Activated naive CD8-positive, alpha-beta T cell treated with anti-CD3 and anti-CD28 coated beads, Interleukin-2, amount 10 ng/mL, durations not matched to agents 7 days and 5 days (primary cell): Measurements from ENCODE around the gene NUP42. TPM values are rescaled to one million over a fixed set of nuclear protein-coding genes. Genes with fewer than 3 reads are reported as not detected.
"Not testable (repeated sequence)": the region's sequence is repeated elsewhere in the genome, so short reads cannot be mapped to it uniquely, and the experiment has no call there.

Experiments used
- ATAC-seq: fragments of 150-1000 bp; cut with Tn5 transposase; one replicate; pipeline ENCODE4 v1.10.0; 2021; ENCODE audit warnings: low read depth, moderate library complexity
- POLR2A ChIA-PET: fragments of 350-600 bp; sonication (Branson Sonifier 250); formaldehyde crosslinking; loops from one replicate; lab custom pipeline; 2021; ENCODE audit warnings: antibody characterized with exemption; lab: Charles Lee
- DNase-seq: peaks from one replicate; pipeline ENCODE4 v3.0.0; 2021
- H3K27ac Mint-ChIP-seq: one replicate; pipeline ENCODE4 v1.8.0; 2022; ENCODE audit warnings: mild to moderate bottlenecking, mixed read lengths
- H3K27me3 Mint-ChIP-seq: one replicate; pipeline ENCODE4 v1.8.0; 2022; ENCODE audit warnings: mild to moderate bottlenecking, moderate library complexity, mixed read lengths
- H3K36me3 Mint-ChIP-seq: one replicate; pipeline ENCODE4 v1.8.0; 2021; ENCODE audit warnings: mild to moderate bottlenecking, mixed read lengths
- H3K4me1 Mint-ChIP-seq: one replicate; pipeline ENCODE4 v1.8.0; 2021; ENCODE audit warnings: mixed read lengths
- H3K4me3 Mint-ChIP-seq: one replicate; pipeline ENCODE4 v1.8.0; 2022; ENCODE audit warnings: mild to moderate bottlenecking, moderate library complexity, mixed read lengths
- H3K9me3 Mint-ChIP-seq: one replicate; pipeline ENCODE4 v1.8.0; 2021; ENCODE audit warnings: mixed read lengths
- total RNA-seq, 2 experiments: library from RNA; stranded (reverse); gene quantifications; one replicate each; pipeline ENCODE4 v1.2.3, GENCODE V29; 2021

Gene NUP42
- total RNA-seq, 2 experiments from 2014 or later, result 39.2 to 43.4 TPM

DNA sequence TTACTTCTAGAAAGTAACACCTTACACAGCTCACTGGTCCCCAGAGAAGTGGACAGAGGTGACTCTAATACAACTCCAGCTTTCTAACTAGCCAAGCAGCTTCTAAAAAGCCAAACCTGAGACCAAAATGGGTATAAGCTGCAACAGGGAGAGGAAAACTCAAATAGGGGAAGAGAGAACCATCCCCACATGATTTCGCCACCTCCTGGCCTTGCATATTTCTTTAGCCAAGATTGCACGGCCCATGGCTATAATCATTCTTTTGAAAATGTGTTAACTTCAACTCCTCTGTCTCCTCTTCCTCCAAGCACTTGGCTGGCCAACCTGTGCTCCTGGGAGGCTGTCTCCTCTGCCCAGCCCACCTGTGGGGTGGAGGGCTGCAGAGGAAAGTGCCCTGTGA is 28.7 kb downstream of the NUP42 start:
- H3K4me3 Mint-ChIP-seq, result no peak overlapping the region
- H3K36me3 Mint-ChIP-seq, result peaks cover 4% of the 10 kb centered on the region
- H3K27me3 Mint-ChIP-seq, result peaks cover 31% of the 10 kb centered on the region
- POLR2A ChIA-PET, result no interaction called here
- H3K4me1 Mint-ChIP-seq, result peaks cover 4% of the 10 kb centered on the region
- no peaks in the 10 kb centered on the region for H3K9me3 Mint-ChIP-seq
- no peak for DNase-seq
- no peak overlapping the region for H3K27ac Mint-ChIP-seq
- no peak for ATAC-seq

DNA sequence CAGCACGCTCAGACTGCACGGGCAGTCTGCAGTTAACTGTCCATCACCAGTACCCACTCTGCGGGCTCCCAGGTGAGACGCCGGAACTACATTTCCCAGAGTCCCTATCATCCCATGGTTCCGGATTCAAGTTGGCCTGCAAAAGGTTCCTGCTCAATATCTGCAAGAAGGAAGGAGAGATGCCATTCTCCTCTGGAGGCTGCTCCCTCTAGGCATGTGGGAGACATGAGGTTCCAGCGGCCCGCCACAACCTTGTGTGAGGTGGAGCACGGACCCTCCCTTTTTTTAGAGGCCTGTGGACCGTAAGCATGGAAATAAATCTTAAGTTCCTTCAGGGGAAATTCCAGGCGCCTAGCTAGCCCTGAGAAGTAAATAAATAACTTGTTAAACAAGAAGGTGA is 29.7 kb downstream of the NUP42 start:
- DNase-seq, result no peak
- Mint-ChIP-seq H3K27ac (no peak overlapping the region), H3K27me3 (peaks cover 27% of the 10 kb centered on the region), H3K4me3 (no peak overlapping the region), H3K9me3 (no peaks in the 10 kb centered on the region), H3K36me3 (peaks cover 2% of the 10 kb centered on the region), H3K4me1 (peaks cover 1% of the 10 kb centered on the region)
- ATAC-seq, result no peak
- POLR2A ChIA-PET, result no interaction called here

- DNase-seq (no peak), ATAC-seq (no peak)
- no peaks in the 10 kb centered on the region for H3K36me3 Mint-ChIP-seq
- peaks cover 23% of the 10 kb centered on the region for H3K27me3 Mint-ChIP-seq
- no peak overlapping the region for H3K27ac Mint-ChIP-seq
- H3K9me3 Mint-ChIP-seq, result no peaks in the 10 kb centered on the region
- POLR2A ChIA-PET, result interaction anchor here (0.6 kb wide), 1 partner anchor 37 kb away, joined by 4 read pairs; no protein-coding TSS in a partner anchor
- H3K4me1 Mint-ChIP-seq, result peaks cover 1% of the 10 kb centered on the region
- H3K4me3 Mint-ChIP-seq, result no peak overlapping the region
These were observed 30.5 kb downstream of the NUP42 start for GRCh38 chr7:23212395-23212794.

DNA sequence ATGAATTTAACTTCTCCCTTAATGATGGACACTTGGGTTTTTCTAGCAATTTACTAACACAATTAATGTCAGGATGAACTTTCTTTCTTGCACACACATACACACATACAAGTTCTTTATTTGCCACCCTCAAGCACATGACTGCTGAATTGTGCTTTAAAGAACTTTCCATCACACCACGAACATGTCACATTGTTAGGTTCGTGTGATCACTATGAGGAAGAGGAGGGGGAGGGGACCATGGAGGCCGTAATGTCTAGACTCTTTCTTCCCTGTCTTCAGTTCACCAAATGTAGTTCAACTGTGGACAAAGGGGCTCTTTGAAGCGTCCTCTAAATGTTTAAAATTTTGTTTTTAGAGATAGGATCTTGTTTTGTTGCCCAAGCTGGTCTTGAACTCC is 31.0 kb downstream of the NUP42 start:
- Mint-ChIP-seq H3K27me3 (peaks cover 23% of the 10 kb centered on the region), H3K4me1 (no peaks in the 10 kb centered on the region), H3K9me3 (no peaks in the 10 kb centered on the region), H3K27ac (no peak overlapping the region), H3K4me3 (no peak overlapping the region), H3K36me3 (no peaks in the 10 kb centered on the region)
- ATAC-seq, result no peak
- POLR2A ChIA-PET, result interaction anchor here (0.6 kb wide), 1 partner anchor 37 kb away, joined by 4 read pairs; no protein-coding TSS in a partner anchor
- no peak for DNase-seq

DNA sequence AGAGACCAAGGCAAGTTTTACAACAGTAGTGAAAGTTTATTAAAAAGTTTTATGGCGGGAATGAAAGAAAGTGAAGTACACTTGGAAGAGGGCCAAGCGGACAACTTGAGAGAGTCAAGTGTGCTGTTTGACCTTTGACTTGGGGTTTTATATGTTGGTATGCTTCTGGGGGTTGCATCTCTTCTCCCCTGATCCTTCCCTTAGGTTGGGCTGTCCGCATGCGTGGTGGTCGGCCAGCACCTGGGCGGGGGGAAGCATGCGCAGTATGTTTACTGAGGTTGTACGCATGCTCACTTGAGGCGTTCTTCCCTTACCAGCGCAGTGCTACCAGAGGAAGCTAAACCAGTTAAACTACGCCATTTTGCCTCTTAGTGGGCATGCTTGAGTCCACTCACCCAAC is 31.9 kb downstream of the NUP42 start:
- ATAC-seq (no peak), DNase-seq (no peak)
- Mint-ChIP-seq H3K36me3 (no peaks in the 10 kb centered on the region), H3K4me1 (no peaks in the 10 kb centered on the region), H3K4me3 (no peak overlapping the region), H3K27ac (no peak overlapping the region), H3K9me3 (no peaks in the 10 kb centered on the region), H3K27me3 (peaks cover 24% of the 10 kb centered on the region)
- POLR2A ChIA-PET, result no interaction called here

GRCh38 chr7:23214423-23214822 is 32.6 kb downstream of the NUP42 start:
- no peak overlapping the region for H3K4me3 Mint-ChIP-seq
- DNase-seq, result no peak

GRCh38 chr7:23214938-23215337 is 33.1 kb downstream of the NUP42 start:
- Mint-ChIP-seq H3K4me3 (no peak overlapping the region), H3K36me3 (no peaks in the 10 kb centered on the region), H3K4me1 (no peaks in the 10 kb centered on the region), H3K9me3 (no peaks in the 10 kb centered on the region), H3K27me3 (peaks cover 19% of the 10 kb centered on the region), H3K27ac (no peak overlapping the region)
- POLR2A ChIA-PET, result interaction anchor here (0.6 kb wide), 2 partner anchors 11 to 1101 kb away, joined by 3 to 6 read pairs; no protein-coding TSS in a partner anchor
- DNase-seq (no peak), ATAC-seq (no peak)

More at GRCh38 chr7:23214423-23214822, 32.6 kb downstream of the NUP42 start:
- H3K27ac Mint-ChIP-seq, result no peak overlapping the region
- no peaks in the 10 kb centered on the region for H3K36me3 Mint-ChIP-seq
- POLR2A ChIA-PET, result interaction anchor here (0.6 kb wide), 1 partner anchor 12 kb away, joined by 3 read pairs; no protein-coding TSS in a partner anchor
- H3K9me3 Mint-ChIP-seq, result no peaks in the 10 kb centered on the region
- H3K4me1 Mint-ChIP-seq, result no peaks in the 10 kb centered on the region
- peaks cover 22% of the 10 kb centered on the region for H3K27me3 Mint-ChIP-seq
- ATAC-seq, result no peak

GRCh38 chr7:23216021-23216420 is 34.2 kb downstream of the NUP42 start:
- no peaks in the 10 kb centered on the region for H3K4me1 Mint-ChIP-seq
- no peak for ATAC-seq
- no peaks in the 10 kb centered on the region for H3K36me3 Mint-ChIP-seq
- POLR2A ChIA-PET, result no interaction called here
- no peaks in the 10 kb centered on the region for H3K9me3 Mint-ChIP-seq
- H3K4me3 Mint-ChIP-seq, result no peak overlapping the region
- DNase-seq, result no peak
- H3K27me3 Mint-ChIP-seq, result peaks cover 15% of the 10 kb centered on the region
- no peak overlapping the region for H3K27ac Mint-ChIP-seq

DNA sequence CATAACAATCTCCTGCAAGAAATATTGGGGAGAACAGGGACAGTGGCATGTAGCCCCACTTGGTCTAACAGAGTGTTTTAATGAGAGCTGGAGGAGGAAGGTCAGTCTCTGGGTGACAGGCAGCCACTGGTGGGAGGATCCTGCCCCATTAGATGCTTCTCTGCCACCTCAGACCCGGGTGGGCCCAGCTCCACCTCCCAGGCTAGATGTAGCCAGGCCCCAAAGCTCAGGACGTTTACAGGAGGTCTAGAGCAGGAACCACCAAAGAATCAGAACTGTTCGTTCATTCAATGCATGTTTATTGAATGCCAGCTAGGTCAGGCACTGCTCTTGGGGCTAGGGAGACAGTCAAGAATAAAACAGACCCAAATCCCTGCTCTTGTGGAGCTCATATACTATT is 36.3 kb downstream of the NUP42 start:
- Mint-ChIP-seq H3K27ac (no peak overlapping the region), H3K27me3 (peaks cover 17% of the 10 kb centered on the region), H3K4me3 (no peak overlapping the region), H3K4me1 (no peaks in the 10 kb centered on the region), H3K36me3 (no peaks in the 10 kb centered on the region), H3K9me3 (no peaks in the 10 kb centered on the region)
- no peak for ATAC-seq
- POLR2A ChIA-PET, result no interaction called here
- DNase-seq, result no peak

DNA sequence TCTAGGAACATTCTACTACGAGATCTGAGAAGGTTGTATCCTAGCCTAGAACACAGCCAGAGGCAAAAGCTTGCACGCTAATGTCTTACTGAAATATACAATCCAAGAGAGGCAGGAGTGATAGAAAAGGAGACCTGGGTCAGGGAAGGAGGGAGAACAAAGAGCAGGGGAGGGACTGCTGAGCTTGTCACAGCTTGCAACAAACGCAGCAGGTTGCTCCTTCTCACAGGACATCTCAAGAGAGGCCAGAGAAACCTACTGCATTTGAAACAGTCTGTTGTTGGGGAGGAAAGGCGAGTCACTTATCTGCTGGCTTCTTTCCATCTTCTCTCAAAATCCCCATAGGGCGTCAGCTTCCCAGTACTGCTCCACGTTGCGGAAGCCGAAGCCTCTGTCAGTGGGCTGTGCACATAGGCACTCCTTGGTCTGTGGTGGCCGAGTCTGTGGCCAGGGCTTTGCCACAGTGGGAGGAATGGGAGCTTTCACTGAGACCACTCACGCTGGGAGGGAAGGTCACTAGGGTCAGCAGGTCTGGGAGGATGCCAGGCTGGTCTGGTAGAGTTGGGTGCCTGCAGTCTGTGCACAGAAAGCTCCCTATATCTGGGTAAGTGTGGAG is 39.0 kb downstream of the NUP42 start:
- no peak for ATAC-seq
- POLR2A ChIA-PET, result no interaction called here
- no peaks in the 10 kb centered on the region for H3K4me1 Mint-ChIP-seq
- no peak for DNase-seq
- no peaks in the 10 kb centered on the region for H3K36me3 Mint-ChIP-seq
- H3K4me3 Mint-ChIP-seq, result no peak overlapping the region
- no peak overlapping the region for H3K27ac Mint-ChIP-seq
- H3K27me3 Mint-ChIP-seq, result peaks cover 20% of the 10 kb centered on the region
- no peaks in the 10 kb centered on the region for H3K9me3 Mint-ChIP-seq

GRCh38 chr7:23222439-23223030 is 40.7 kb downstream of the NUP42 start:
- POLR2A ChIA-PET, result no interaction called here
- no peak overlapping the region for H3K27ac Mint-ChIP-seq
- ATAC-seq, result no peak

DNA sequence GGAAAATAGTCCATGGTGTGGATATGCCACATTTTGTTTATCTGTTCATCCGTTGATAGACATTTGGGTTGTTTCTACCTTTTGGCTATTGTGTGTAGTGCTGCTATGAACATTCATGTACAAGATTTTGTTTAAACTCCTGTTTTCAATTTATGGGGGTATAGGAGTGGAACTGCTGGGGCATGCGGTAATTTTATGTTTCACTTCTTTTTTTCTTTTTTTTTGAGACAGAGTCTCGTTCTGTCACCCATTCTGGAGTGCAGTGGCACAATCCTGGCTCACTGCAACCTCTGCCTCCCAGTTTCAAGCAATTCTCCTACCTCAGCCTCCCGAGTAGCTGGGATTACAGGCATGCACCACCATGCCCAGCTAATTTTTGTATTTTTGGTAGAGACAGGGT is 42.5 kb downstream of the NUP42 start:
- not testable (repeated sequence) for H3K9me3 Mint-ChIP-seq

More at GRCh38 chr7:23222439-23223030, 40.7 kb downstream of the NUP42 start:
- Mint-ChIP-seq H3K27me3 (peaks cover 19% of the 10 kb centered on the region), H3K36me3 (no peaks in the 10 kb centered on the region), H3K9me3 (no peaks in the 10 kb centered on the region), H3K4me1 (no peaks in the 10 kb centered on the region), H3K4me3 (no peak overlapping the region)
- no peak for DNase-seq

GRCh38 chr7:23226844-23227450 is 45.1 kb downstream of the NUP42 start:
- Mint-ChIP-seq H3K36me3 (no peaks in the 10 kb centered on the region), H3K9me3 (no peaks in the 10 kb centered on the region), H3K4me3 (no peak overlapping the region), H3K27me3 (peaks cover 12% of the 10 kb centered on the region), H3K4me1 (no peaks in the 10 kb centered on the region), H3K27ac (no peak overlapping the region)
- ATAC-seq, result no peak
- no peak for DNase-seq
- POLR2A ChIA-PET, result no interaction called here

More for the DNA sequence above, 42.5 kb downstream of the NUP42 start:
- ATAC-seq, H3K4me1 Mint-ChIP-seq, POLR2A ChIA-PET, DNase-seq, H3K36me3 Mint-ChIP-seq, H3K4me3 Mint-ChIP-seq, H3K27ac Mint-ChIP-seq: not testable (repeated sequence)
- peaks cover 14% of the 10 kb centered on the region for H3K27me3 Mint-ChIP-seq

DNA sequence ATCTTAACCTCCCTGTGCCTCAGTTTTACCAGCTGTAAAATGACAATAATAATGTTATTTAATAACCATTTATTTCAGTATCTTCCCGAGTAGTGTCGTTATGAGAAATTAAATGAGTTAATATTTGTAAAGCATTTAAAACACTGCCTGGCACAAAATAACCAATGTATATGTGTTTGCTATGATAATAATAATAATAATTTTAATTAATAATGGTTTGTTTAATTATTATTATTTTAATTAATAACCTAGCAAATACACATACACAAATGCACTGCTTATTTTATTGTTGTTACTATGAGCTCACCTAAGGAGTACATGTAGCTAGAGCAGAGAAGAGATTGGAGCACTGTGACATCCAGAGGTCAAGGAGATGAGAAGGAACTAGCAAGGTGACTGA is 46.6 kb downstream of the NUP42 start:
- Mint-ChIP-seq H3K27ac (no peak overlapping the region), H3K9me3 (no peaks in the 10 kb centered on the region), H3K4me3 (no peak overlapping the region), H3K4me1 (peaks cover 2% of the 10 kb centered on the region), H3K27me3 (peaks cover 5% of the 10 kb centered on the region), H3K36me3 (no peaks in the 10 kb centered on the region)
- POLR2A ChIA-PET, result no interaction called here
- DNase-seq, result no peak
- no peak for ATAC-seq
